B cell (primary cell): ENCODE results near the gene TIMP2.

Source experiments
- EZH2 ChIP-seq: IDR thresholded peaks from 2 replicates; pipeline ENCODE4 v1.6.1; 2012; ENCODE audit warnings: borderline replicate concordance, low read depth, mild to moderate bottlenecking, moderate library complexity, low read length; ENCODE audit not compliant: insufficient read depth, poor library complexity, severe bottlenecking
- TF ChIP-seq, protein P1 (sequence below): fragments of 200-600 bp; IDR thresholded peaks from one replicate; pipeline ENCODE4 v1.8.0; 2022; ENCODE audit warnings: antibody characterized with exemption, mild to moderate bottlenecking

DNA sequence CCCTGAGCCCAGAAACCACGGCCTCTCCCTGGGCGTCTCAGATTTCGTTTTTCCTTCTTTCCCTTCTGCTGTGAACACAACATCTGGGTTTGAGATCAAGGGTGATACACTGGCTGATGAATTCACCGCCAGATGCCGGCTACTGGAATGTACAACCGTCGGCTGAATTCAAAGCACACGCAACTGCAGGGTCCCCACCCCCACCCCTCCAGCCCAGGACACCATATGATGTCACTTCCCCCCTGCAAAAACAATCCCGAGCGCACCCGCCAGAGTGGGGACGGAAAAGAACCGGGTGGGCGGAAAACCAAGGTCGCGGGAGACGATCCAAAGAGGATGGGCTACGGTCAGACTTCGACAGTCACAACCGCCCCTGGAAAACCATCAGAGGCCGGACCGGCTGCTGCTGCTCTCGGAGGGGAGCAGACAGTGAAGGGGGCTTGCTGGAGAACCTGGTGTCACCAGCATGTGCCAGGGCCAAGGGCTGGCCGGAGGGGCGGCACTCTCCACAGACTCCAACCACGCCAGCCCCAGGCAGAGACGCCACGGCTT, 45.5 kb downstream of the TIMP2 start:
- TF ChIP-seq, protein P1, sequence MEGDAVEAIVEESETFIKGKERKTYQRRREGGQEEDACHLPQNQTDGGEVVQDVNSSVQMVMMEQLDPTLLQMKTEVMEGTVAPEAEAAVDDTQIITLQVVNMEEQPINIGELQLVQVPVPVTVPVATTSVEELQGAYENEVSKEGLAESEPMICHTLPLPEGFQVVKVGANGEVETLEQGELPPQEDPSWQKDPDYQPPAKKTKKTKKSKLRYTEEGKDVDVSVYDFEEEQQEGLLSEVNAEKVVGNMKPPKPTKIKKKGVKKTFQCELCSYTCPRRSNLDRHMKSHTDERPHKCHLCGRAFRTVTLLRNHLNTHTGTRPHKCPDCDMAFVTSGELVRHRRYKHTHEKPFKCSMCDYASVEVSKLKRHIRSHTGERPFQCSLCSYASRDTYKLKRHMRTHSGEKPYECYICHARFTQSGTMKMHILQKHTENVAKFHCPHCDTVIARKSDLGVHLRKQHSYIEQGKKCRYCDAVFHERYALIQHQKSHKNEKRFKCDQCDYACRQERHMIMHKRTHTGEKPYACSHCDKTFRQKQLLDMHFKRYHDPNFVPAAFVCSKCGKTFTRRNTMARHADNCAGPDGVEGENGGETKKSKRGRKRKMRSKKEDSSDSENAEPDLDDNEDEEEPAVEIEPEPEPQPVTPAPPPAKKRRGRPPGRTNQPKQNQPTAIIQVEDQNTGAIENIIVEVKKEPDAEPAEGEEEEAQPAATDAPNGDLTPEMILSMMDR = no peak
- TF ChIP-seq EZH2 = no peak
